GM23338 (cell line): ENCODE measurements around the gene DNLZ.

ENCODE experiments used
- CTCF ChIP-seq, 2 experiments: fragments of 200-600 bp in 1 of 2; sonication (generic) in 1 of 2; conservative IDR thresholded peaks; 2 replicates each; pipeline versions ENCODE4 v1.5.1 to v1.6.1; 2016 to 2017; ENCODE audit warnings: antibody characterized with exemption in 2 of 2, low read depth in 2 of 2, mild to moderate bottlenecking in 2 of 2, moderate library complexity in 1 of 2
- EZH2 ChIP-seq: fragments of 200-600 bp; sonication (generic); IDR thresholded peaks from one replicate; pipeline ENCODE4 v1.8.0; 2017; ENCODE audit warnings: antibody characterized with exemption, mild to moderate bottlenecking, low read depth; ENCODE audit not compliant: unreplicated experiment
- EZH2phosphoT487 ChIP-seq: fragments of 200-600 bp; sonication (generic); IDR thresholded peaks from one replicate; pipeline ENCODE4 v1.8.1; 2018; ENCODE audit warnings: antibody characterized with exemption; ENCODE audit not compliant: unreplicated experiment
- JUNB ChIP-seq: IDR thresholded peaks from one replicate; pipeline ENCODE4 v1.6.1; 2016; ENCODE audit warnings: antibody characterized with exemption; ENCODE audit not compliant: unreplicated experiment
- POLR2AphosphoS5 ChIP-seq: IDR thresholded peaks from 2 replicates; pipeline ENCODE4 v1.6.1; 2016; ENCODE audit warnings: antibody characterized with exemption, low read depth
- ZNF114 ChIP-seq: fragments of 250-450 bp; sonication (Bioruptor Pico); IDR thresholded peaks from 2 replicates; pipeline ENCODE4 v1.5.0; 2020; ENCODE audit warnings: mild to moderate bottlenecking, moderate library complexity
- ZNF331 ChIP-seq: fragments of 250-450 bp; sonication (Bioruptor Pico); IDR thresholded peaks from 2 replicates; pipeline ENCODE4 v1.5.0; 2020; ENCODE audit warnings: low read depth, mild to moderate bottlenecking, moderate library complexity

DNA sequence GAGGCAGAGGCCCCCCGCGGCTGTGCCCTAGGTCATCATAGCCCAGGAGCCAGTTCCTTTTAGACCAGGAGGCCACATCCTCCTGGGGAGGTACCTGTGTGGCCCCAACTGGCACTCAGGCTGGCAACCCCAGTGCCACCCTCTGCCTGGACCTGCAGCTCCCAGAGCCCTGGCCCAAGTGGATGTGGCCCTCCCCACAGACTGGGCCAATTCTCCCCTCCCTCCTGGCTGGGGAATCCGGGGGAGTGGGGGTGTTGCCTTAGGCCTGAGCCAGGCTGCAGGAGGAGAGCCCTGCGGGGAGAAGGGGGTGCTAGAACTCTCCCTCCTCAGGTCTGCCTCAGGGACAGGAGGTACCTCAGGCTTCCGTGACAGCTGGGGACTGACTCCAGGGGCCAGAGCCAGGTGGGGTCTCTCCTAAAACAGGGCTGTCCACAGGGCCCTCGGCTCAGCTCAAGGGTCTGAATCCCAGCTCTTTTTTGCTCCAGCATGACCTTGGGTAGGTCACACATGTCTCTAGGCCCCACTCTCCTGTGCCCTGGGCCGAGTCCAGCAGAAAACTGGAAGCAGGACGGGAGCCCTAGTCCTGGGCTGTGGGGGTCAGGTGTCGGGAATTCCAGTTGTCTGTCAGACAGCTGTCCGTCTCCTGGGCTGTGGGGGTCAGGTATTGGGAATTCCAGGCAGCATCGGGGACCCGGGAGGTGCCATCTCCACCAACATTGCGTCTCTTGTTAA lies 9.6 kb downstream of the DNLZ start:
- TF ChIP-seq CTCF (conservative IDR thresholded peaks at IDR 0.05; ENCODE audit: low read depth in 2 of 2) (no peak), EZH2 (no peak), ZNF114 (CRISPR knock-in tag) (no peak), EZH2phosphoT487 (no peak), JUNB (no peak), ZNF331 (no peak), POLR2AphosphoS5 (no peak)
